H9 (cell line): ENCODE measurements around the gene HDAC5. TPM values are rescaled to one million over a fixed set of nuclear protein-coding genes. Genes with fewer than 3 reads are reported as not detected.

Experiments used
- DNase-seq: peaks from one replicate; pipeline ENCODE4 v3.0.0-alpha.2; 2017
- H2AFZ ChIP-seq: one replicate; pipeline ENCODE4 v1.6.1; 2013; ENCODE audit warnings: mild to moderate bottlenecking, low read length, control low read depth, moderate library complexity
- H2AK5ac ChIP-seq: 2 replicates; pipeline ENCODE4 v1.6.1; 2013; ENCODE audit warnings: low read length, control low read depth, mixed read lengths; ENCODE audit not compliant: insufficient read length
- H2BK120ac ChIP-seq: one replicate; pipeline ENCODE4 v1.6.1; 2013; ENCODE audit warnings: low read depth, mild to moderate bottlenecking, low read length, control low read depth, inconsistent platforms; ENCODE audit not compliant: poor library complexity, severe bottlenecking
- H2BK12ac ChIP-seq: 2 replicates; pipeline ENCODE4 v1.6.1; 2013; ENCODE audit warnings: low read length, control low read depth, mixed read lengths, low read depth; ENCODE audit not compliant: insufficient read length
- H2BK15ac ChIP-seq: 2 replicates; pipeline ENCODE4 v1.6.1; 2013; ENCODE audit warnings: low read depth, low read length, control low read depth
- H2BK20ac ChIP-seq: one replicate; pipeline ENCODE4 v1.6.1; 2013; ENCODE audit warnings: low read depth, mild to moderate bottlenecking, low read length, control low read depth, inconsistent platforms; ENCODE audit not compliant: poor library complexity, severe bottlenecking
- H2BK5ac ChIP-seq: 2 replicates; pipeline ENCODE4 v1.6.1; 2013; ENCODE audit warnings: low read length, control low read depth, mixed read lengths; ENCODE audit not compliant: insufficient read length
- H3K14ac ChIP-seq: 2 replicates; pipeline ENCODE4 v1.6.1; 2013; ENCODE audit warnings: low read length, control low read depth; ENCODE audit not compliant: insufficient read depth
- H3K18ac ChIP-seq: 2 replicates; pipeline ENCODE4 v1.6.1; 2013; ENCODE audit warnings: low read depth, mild to moderate bottlenecking, mixed read lengths, low read length, control low read depth; ENCODE audit not compliant: insufficient read length
- H3K23ac ChIP-seq: 2 replicates; pipeline ENCODE4 v1.6.1; 2013; ENCODE audit warnings: low read length, control low read depth, mixed read lengths, low read depth; ENCODE audit not compliant: insufficient read length
- H3K23me2 ChIP-seq: 2 replicates; pipeline ENCODE4 v1.6.1; 2013; ENCODE audit warnings: low read depth, mild to moderate bottlenecking, mixed read lengths, low read length, control low read depth; ENCODE audit not compliant: insufficient read length, poor library complexity, severe bottlenecking
- H3K27ac ChIP-seq: 2 replicates; pipeline ENCODE4 v1.5.1; 2013; ENCODE audit warnings: low read length, control low read depth, mixed read lengths, low read depth; ENCODE audit not compliant: insufficient read length
- H3K27me3 ChIP-seq: 2 replicates; pipeline ENCODE4 v1.6.1; 2013; ENCODE audit warnings: low read length, control low read depth, inconsistent platforms; ENCODE audit not compliant: insufficient read depth
- H3K4ac ChIP-seq: 2 replicates; pipeline ENCODE4 v1.6.1; 2013; ENCODE audit warnings: low read depth, mild to moderate bottlenecking, control low read depth, inconsistent platforms, low read length, moderate library complexity
- H3K4me1 ChIP-seq: 2 replicates; pipeline ENCODE4 v1.6.1; 2013; ENCODE audit warnings: low read length, control low read depth, inconsistent platforms; ENCODE audit not compliant: insufficient read depth
- H3K4me2 ChIP-seq: 2 replicates; pipeline ENCODE4 v1.6.1; 2013; ENCODE audit warnings: low read length, control low read depth, mixed read lengths; ENCODE audit not compliant: insufficient read length, insufficient read depth
- H3K56ac ChIP-seq: 2 replicates; pipeline ENCODE4 v1.6.1; 2013; ENCODE audit warnings: low read depth, mild to moderate bottlenecking, mixed read lengths, low read length, control low read depth; ENCODE audit not compliant: insufficient read length
- H3K79me1 ChIP-seq: 2 replicates; pipeline ENCODE4 v1.6.1; 2013; ENCODE audit warnings: low read depth, mild to moderate bottlenecking, moderate library complexity, low read length, control low read depth, inconsistent platforms; ENCODE audit not compliant: insufficient read depth, poor library complexity, severe bottlenecking
- H3K79me2 ChIP-seq: 2 replicates; pipeline ENCODE4 v1.6.1; 2013; ENCODE audit warnings: low read length, control low read depth, inconsistent platforms; ENCODE audit not compliant: insufficient read depth
- H3K9ac ChIP-seq: 2 replicates; pipeline ENCODE4 v1.6.1; 2013; ENCODE audit warnings: low read length, control low read depth, mixed read lengths; ENCODE audit not compliant: insufficient read length; ENCODE audit errors: extremely low read depth
- H3K9me3 ChIP-seq: one replicate; pipeline ENCODE4 v1.6.1; 2013; ENCODE audit warnings: low read depth, low read length, inconsistent platforms; ENCODE audit not compliant: control insufficient read depth
- H3T11ph ChIP-seq: one replicate; pipeline ENCODE4 v1.6.1; 2013; ENCODE audit warnings: mild to moderate bottlenecking, low read length, control low read depth, inconsistent platforms
- H4K20me1 ChIP-seq: one replicate; pipeline ENCODE4 v1.6.1; 2013; ENCODE audit not compliant: control insufficient read depth, insufficient read length, insufficient read depth
- H4K5ac ChIP-seq: 2 replicates; pipeline ENCODE4 v1.6.1; 2013; ENCODE audit warnings: low read depth, mild to moderate bottlenecking, mixed read lengths, low read length, control low read depth; ENCODE audit not compliant: insufficient read length
- H4K8ac ChIP-seq: replicated peaks from 2 replicates; pipeline ENCODE4 v1.6.1; 2013; ENCODE audit warnings: low read length, control low read depth, mixed read lengths, low read depth; ENCODE audit not compliant: insufficient read length
- H4K91ac ChIP-seq: 2 replicates; pipeline ENCODE4 v1.6.1; 2013; ENCODE audit warnings: low read depth, mild to moderate bottlenecking, moderate library complexity, mixed read lengths, low read length, control low read depth; ENCODE audit not compliant: insufficient read length
- H3K27ac Mint-ChIP-seq, 3 experiments: 2 replicates in 2 of 3; 3 replicates in 1 of 3; pipeline ENCODE4 v1.8.0; 2020 to 2021; ENCODE audit warnings: mixed read lengths in 3 of 3, mild to moderate bottlenecking in 1 of 3, moderate library complexity in 1 of 3
- H3K27me3 Mint-ChIP-seq: 2 replicates; pipeline ENCODE4 v1.8.0; 2021; ENCODE audit warnings: low read depth, mild to moderate bottlenecking, moderate library complexity, mixed read lengths
- H3K36me3 Mint-ChIP-seq, 3 experiments: 2 replicates in 2 of 3; 3 replicates in 1 of 3; pipeline ENCODE4 v1.8.0; 2020 to 2021; ENCODE audit warnings: low read depth in 3 of 3, mixed read lengths in 3 of 3; ENCODE audit not compliant: insufficient read depth in 1 of 3
- H3K4me1 Mint-ChIP-seq, 2 experiments: 2 replicates each; pipeline ENCODE4 v1.8.0; 2020; ENCODE audit warnings: mixed read lengths in 2 of 2
- H3K4me3 Mint-ChIP-seq, 2 experiments: 2 replicates in 1 of 2; 3 replicates in 1 of 2; pipeline ENCODE4 v1.8.0; 2020 to 2021; ENCODE audit warnings: mild to moderate bottlenecking in 2 of 2, mixed read lengths in 2 of 2, moderate library complexity in 1 of 2
- H3K9me3 Mint-ChIP-seq, 2 experiments: 2 replicates in 1 of 2; 3 replicates in 1 of 2; pipeline ENCODE4 v1.8.0; 2020; ENCODE audit warnings: mild to moderate bottlenecking in 2 of 2, mixed read lengths in 2 of 2, moderate library complexity in 1 of 2
- WGBS: extraction: QIAGEN DNeasy Blood & Tissue Kit; methylation state at CpG from one replicate; pipeline ENCODE4 v1.1.7; 2013; ENCODE audit warnings: missing lambda C conversion rate, low lambda C conversion rate, mixed read lengths; ENCODE audit not compliant: insufficient read length; ENCODE audit errors: extremely low coverage; 5-methylcytosine and 5-hydroxymethylcytosine counted together
- total RNA-seq: library from RNA; stranded (reverse); gene quantifications from 2 replicates; pipeline ENCODE4 v1.2.1, GENCODE V29; 2021
- TF ChIP-seq, protein P1 (sequence below): fragments of 200-600 bp; sonication (generic); conservative IDR thresholded peaks from 3 replicates; pipeline ENCODE4 v1.8.0; 2021; ENCODE audit warnings: antibody characterized with exemption, mild to moderate bottlenecking

Gene HDAC5
- total RNA-seq, 1 experiment from 2014 or later: 39.5 TPM

- Histone ChIP-seq H2AK5ac (no peak overlapping the region), H2AFZ (no peak overlapping the region), H3K14ac (no peak overlapping the region), H3K79me1 (no peaks in the 10 kb centered on the region), H2BK120ac (no peak overlapping the region), H4K5ac (no peak overlapping the region), H3K4me1 (no peaks in the 10 kb centered on the region), H3K9me3 (no peaks in the 10 kb centered on the region), H2BK12ac (no peak overlapping the region), H3K18ac (no peak overlapping the region), H3K4ac (no peak overlapping the region), H3K27me3 (no peaks in the 10 kb centered on the region), H2BK15ac (no peak overlapping the region), H3T11ph (no peak overlapping the region), H3K23ac (no peak overlapping the region), H4K8ac (no peak overlapping the region), H3K23me2 (peaks cover 6% of the 10 kb centered on the region), H3K4me2 (no peak overlapping the region), H3K9ac (no peak overlapping the region), H4K20me1 (no peaks in the 10 kb centered on the region), H2BK20ac (no peak overlapping the region), H2BK5ac (no peak overlapping the region), H3K27ac (no peak overlapping the region), H3K79me2 (no peaks in the 10 kb centered on the region), H4K91ac (no peak overlapping the region), H3K56ac (no peak overlapping the region)
- Mint-ChIP-seq H3K9me3 (no peaks in the 10 kb centered on the region), H3K4me1 (peaks cover 39 to 40% of the 10 kb centered on the region in 2 experiments), H3K4me3 (no peak overlapping the region; a peak in 1 of 5 replicates), H3K27me3 (peaks cover 1% of the 10 kb centered on the region; the same call in 1 of the 2 replicates), H3K36me3 (peaks cover 26 to 42% (median 38%) of the 10 kb centered on the region in 3 experiments; a peak in 6 of 7 replicates), H3K27ac (peak overlapping the region in 2 of 3 experiments; percentile 82 to 97; a peak in 3 of 7 replicates)
- TF ChIP-seq, protein P1, sequence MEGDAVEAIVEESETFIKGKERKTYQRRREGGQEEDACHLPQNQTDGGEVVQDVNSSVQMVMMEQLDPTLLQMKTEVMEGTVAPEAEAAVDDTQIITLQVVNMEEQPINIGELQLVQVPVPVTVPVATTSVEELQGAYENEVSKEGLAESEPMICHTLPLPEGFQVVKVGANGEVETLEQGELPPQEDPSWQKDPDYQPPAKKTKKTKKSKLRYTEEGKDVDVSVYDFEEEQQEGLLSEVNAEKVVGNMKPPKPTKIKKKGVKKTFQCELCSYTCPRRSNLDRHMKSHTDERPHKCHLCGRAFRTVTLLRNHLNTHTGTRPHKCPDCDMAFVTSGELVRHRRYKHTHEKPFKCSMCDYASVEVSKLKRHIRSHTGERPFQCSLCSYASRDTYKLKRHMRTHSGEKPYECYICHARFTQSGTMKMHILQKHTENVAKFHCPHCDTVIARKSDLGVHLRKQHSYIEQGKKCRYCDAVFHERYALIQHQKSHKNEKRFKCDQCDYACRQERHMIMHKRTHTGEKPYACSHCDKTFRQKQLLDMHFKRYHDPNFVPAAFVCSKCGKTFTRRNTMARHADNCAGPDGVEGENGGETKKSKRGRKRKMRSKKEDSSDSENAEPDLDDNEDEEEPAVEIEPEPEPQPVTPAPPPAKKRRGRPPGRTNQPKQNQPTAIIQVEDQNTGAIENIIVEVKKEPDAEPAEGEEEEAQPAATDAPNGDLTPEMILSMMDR: no peak
- no CpG with 5 or more reads among the region's 16 CpGs for WGBS
- no peak for DNase-seq
Measured at GRCh38 chr17:44088254-44088653, 35.2 kb downstream of the HDAC5 start.
